HG02852 (cell line): ENCODE results near the gene NDUFV1.

Experiments used
- ATAC-seq: cut with Tn5 transposase; IDR thresholded peaks from one replicate; pipeline ENCODE4 v1.9.1; 2021; ENCODE audit warnings: mild to moderate bottlenecking, moderate library complexity; ENCODE audit not compliant: unreplicated experiment

NDUFV1 gene

DNA sequence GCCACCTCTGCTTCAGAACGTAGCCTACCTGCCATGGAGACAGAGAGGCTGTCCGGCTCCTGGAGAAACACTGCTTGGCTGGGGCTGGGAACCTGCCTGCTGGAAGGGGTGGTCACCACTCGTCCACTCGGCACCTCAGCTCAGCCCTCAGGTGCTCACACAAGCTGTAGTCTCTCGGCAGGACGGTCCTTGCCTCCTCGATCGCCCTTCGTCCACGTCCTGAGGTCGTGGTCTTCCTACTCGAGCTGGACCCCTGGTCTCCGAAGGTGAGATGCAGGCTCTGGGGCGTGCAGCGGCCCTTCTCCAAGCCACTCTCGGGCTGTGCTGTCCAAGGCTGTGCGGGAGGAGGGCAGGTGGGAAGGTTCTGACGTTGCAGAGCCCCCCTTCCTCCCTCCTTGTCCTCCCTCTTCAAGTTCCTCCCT lies 32.7 kb downstream of the NDUFV1 start, which contains the start of gene TBX10:
TBX10 (minus strand) TSS at position 326 of the 422 bp plus-strand sequence; CDS start at position 35, 291 bp downstream.
- ATAC-seq = no peak

DNA sequence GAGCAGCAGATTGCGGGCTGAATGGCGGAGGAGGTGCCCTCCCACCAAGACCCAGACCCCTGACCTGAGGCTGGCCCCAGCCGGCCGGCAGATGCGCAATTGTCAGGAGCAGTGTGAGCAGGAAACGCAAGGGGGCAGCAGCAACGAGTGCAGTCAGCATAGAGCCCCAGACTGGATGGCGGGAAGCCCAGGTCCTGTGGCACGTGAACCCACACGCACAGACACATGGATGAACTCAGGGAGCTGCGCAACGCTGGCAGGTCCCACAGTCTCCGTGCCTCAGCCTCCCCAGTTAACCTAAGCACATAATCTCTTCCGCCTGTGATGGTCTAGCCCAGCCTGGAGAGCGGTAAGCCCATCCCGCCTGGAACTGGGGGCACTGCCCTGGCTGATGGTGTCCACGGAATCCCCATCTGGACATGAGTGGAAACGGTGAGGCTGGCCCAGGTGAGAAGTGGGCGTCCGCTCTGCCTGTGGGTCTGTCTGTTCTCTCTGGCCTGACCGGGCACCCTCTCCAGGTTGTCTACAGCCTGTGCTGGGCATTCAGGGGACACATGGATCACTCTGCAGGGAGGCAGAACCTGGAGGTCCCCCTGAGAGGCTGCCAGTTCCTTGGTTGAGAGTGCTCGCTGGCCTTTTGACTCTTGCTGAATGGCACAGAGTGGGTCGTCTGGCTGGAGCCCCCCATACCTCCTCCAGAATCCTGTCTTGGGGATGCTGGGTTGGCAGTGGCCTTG lies 33.5 kb downstream of the NDUFV1 start:
- no peak for ATAC-seq

DNA sequence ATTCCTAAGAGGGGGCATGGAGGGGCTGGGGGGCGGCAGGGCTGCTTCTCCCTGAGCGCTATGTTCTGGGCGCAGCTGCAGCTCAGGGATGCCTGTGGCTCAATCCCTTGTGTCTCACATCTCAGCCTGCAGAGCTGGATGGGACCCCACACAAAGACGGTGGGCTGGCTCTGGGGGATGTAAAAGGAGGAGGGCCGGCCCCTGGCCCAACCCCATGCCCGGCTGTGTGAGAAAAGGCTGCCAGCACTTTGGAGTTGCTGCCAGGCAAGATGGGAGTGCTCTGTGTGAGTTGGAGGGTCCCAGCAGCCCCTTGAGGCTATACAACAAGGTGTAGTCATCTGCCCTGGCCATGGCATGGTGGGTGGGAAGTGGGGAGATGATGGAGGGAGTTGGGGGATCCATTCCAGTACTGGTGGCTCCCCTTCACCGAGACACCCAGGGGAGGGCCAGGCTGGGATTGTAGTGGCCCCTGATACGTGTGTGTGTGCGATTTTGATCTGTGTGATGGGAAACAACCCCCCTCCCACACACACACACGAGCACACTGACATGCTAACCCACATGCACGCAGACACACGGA lies 34.1 kb downstream of the NDUFV1 start:
- ATAC-seq = no peak

DNA sequence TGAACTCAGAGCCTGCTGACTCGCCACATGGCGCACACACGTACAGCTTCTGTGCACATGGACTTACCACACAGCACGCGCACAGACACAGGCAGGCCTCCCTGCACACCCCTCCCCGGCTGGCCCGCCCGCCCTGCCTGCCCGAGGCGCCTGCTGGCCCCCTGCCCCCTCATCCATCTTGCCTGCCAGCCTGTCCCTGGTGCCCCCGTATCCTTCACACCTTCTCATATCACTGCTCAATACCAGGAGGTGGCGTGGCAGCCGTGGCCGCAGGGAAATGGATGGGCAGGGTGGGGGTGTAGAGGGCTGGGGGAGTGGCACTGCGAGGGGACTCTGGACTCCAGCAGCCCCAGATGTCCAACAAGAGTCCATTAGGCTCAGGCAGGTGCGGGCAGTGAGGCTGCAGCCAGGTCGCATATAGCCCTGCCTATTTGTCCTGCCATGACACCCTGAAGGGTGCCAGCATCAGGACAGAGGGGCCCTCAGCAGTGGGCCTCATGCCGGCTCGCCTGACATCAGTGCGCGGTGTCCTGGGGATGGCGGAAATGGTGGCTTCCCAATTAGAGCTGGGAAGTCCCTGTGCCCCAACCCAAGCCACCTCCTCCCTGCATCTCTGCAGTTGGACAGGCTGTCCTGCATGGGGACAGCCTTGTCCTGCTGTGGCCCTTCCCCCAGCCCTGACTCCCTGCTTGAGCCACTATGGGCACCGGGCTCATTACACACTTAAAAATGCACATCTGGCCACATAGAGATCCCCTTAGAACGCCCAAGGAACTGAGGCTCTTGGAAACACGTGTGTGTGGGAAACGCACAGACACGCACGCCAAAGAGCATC lies 34.8 kb downstream of the NDUFV1 start:
- ATAC-seq = no peak

DNA sequence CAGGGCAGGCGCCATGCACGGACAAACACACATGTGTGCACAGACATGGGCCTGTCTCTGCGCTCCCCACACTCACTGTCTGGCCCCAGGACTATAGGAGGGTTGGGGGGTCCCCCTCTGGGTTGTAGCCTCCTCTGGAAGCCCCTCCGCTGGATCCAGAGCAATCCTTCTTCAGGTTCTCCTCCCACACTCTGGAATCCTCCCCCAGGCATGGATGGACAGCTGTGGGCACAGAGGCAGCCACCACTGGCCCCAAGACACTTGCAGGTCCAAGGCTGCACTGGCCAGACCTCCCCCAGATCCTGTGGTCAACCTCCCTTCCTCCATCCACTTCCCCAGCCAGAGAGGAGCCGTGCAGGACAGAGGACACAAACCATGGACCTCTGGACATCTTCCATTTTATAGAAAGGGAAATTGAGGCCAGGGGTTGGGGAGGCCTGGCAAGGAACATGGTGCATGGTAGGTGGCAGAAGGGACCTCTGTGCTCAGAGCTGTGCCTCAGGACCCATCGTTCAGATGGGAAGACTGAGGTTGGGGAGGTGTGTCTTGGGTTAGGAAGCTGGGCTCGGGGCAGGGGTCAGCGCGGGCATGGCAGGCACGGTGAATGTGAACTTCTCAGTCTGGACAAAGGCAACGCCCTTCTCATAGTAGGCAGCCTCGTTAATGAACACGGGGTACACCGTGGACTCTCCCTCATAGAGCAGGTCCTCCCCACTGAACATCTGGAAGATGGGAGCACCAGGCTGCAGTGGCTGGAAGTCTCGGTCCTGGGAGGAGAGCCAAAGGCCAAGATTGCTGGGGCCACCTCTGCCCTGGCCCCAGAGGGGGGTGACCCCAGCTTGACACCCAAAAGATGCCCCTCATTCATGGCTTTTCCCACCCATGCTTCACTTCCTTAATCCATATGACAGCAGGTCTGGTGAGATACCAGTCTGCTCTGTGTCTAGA lies 35.7 kb downstream of the NDUFV1 start:
- no peak for ATAC-seq

DNA sequence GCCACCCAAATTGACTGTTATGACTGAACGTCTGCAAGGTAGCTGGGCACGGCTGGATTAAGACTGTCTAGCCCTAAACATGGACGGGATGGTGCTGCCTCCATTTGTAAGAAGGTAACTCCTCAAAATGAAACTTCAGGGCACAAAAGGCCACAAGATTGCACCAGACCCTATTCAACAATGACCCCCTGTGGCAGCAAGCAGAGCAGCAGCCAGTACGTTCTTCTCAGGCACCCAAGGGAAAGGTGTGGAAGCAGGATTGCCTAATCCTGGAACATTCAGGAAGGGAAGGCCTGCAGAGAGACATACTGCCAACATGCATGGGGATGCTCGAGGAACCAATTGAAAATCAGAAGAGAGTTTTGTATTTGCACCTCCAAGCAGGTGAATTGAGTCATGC lies 37.3 kb downstream of the NDUFV1 start:
- no peak for ATAC-seq

DNA sequence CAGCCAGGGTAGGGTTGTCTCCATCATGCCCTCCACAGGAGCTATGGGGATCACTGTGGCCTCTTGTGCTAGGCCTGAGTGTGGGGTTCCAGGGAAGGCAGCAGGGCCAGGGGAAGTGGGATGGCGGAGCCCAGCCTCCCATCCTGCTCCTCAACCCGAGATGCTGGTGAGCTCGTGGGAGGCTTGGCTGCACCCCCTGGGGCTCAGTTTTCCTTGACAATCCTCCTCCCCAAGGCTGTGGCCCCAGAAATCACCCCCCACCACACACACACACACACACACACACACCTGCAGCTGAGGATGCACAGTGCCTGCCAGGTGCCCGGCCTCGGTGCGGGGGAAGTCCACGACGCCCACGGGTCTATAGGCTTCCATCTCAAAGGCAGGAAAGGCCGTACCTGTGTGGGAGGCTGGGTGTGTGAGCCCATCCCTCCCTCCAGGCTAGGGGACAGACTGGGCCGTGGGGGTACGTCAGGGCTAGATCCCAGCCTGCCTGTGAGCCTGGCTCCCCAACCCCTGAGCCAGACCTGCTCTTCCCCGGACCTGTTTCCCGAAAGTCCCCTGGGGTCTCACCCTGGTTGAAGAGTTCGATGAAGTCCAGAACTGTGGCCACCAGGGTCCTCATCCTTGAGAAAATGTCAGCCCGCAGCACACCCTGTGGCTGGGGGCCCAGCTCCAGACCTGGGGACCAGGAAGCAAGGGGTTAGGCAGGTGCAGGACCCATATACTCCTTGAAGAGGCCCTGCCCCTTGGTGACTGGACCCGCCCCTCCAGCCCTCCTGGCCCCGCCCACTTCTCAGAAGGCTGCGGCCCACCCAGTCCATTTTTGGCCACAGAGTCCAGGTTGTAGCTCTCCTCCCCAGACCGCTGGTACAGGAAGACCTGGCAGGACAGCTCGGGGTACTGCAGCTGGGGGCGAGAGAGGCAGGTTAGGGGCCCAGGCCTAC lies 38.0 kb downstream of the NDUFV1 start:
- ATAC-seq = no peak

DNA sequence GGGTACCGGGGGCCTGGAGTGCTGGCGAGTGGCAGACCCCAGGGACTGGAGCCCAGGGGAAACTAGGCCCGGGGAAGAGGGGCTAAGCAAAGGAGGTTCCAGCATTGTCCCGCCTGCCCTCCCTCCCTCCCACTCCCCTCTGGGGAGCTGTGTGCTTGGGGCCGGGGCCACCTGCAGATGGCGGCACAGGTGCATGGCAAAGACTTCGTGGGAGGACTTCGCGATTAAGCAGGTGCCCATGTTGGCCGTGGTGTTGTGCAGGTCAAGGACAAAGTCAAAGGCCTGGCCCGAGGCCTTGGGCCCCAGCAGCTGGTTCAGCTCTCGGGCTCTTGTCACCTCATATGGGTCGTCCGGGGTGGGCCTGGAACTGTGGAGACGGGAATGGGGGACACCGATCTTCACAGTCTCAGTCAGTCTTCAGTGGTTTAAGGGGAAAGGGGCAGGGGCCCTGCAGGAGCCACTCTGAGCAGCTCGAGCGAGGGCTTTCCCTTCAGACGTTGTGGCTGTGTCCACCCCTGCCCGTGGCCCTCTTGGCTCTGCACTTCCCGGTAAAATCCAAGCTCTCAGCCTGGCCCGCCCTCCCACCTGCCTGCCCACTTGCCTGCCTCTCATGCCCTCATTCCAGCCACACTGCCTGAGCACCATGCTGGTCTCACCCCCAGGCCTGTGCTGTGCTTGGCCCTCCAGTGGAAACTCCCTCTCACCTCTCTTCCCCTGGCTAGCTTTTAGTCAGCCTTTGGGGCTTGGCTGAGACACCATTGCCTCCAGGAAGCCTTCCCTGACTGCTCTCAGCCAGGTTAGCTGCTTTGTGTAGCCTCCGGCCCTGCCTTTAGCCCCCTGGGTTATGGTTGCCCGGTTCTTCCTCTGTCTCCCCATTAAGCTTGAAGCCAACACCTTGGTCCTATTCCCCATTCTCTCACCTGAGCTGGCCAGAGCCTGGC lies 39.1 kb downstream of the NDUFV1 start:
- no peak for ATAC-seq

DNA sequence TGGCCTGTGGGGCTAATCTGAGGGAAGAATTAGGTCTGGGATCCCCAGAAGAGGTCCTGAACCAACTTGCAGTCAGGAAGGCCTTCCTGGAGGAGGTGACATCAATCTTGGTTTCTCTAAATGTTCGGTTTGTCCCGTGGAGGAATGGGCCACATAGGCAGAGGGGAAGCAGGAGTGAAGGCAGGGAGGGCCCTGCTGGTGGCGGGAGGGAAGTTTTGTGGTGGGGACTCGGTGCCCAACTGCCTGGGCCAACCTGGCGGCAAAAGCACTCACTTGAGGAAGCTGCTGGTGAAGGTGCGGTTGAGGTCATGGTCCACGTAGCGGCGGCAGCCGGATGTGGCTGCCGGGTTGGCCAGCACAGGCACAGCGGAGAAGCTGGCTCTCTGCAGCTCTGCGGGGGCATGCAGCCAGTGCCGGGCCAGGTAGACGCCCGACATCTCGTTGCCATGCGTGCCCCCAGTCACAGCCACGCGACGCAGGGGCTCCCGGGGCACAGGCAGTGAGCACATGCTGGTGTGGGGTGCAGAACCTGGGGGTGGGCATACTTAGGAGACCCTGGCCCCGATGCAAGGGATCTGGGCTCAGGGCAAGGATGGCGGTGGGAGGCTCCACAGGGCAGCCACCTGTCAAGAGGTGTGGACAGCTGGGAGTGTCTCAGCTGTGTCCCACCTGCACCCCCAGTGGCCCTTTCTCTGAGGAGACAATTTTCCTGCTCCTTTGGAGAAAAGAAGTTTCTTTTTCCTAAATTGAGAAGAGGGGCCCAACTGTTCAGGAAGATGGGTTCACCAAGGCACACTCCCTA lies 40.0 kb downstream of the NDUFV1 start:
- no peak for ATAC-seq

DNA sequence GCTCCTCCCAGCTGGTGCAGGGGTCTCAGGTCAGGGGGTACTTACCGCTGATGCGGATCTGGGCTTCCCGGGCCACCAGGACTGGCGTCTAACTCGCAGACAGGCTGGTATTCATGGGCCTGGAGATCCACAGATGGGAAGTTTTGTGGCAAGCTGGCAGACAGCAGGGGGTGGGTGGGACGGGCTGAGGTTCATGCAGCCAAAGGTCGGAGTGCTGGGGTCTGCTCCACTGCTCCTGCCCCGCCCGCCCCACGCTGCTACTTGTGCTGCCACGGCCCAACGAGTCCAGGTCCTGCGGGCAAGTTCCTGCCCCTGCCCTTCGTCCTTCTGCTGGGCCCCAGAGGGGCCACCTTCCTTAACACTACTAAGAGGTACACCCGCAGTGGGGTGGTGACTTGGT lies 40.7 kb downstream of the NDUFV1 start:
- ATAC-seq = no peak

DNA sequence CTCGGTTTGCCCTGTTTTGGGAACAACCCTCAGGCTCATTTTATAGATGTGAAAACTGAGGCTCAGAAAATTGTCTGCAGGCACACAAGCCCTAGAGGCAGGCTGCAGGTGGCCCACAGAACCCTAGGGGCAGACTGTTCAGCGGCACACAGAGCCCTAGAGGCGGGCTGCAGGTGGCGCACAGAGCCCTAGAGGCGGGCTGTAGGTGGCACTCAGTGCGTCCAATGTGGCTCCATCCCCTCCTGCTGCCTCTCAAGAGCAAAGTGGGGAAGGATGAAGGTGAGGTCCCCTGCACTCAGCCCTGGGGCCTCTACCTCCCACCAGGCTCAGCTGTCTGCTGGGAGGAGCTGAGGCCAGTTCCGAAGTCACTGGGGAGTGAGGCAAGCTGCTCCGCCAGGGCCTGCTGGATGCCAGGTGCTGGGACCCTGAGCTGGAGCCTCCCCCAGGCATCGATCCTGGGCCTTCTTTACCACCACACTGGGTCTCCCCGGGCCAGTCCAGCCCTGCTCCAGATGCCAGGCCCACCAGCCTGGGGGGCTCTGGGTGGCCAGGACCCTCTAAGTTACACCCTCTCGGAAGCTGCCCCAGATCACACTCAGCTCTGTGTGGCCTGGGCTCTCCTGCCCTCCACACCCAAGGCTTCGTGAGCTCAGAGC lies 41.5 kb downstream of the NDUFV1 start:
- ATAC-seq = no peak

DNA sequence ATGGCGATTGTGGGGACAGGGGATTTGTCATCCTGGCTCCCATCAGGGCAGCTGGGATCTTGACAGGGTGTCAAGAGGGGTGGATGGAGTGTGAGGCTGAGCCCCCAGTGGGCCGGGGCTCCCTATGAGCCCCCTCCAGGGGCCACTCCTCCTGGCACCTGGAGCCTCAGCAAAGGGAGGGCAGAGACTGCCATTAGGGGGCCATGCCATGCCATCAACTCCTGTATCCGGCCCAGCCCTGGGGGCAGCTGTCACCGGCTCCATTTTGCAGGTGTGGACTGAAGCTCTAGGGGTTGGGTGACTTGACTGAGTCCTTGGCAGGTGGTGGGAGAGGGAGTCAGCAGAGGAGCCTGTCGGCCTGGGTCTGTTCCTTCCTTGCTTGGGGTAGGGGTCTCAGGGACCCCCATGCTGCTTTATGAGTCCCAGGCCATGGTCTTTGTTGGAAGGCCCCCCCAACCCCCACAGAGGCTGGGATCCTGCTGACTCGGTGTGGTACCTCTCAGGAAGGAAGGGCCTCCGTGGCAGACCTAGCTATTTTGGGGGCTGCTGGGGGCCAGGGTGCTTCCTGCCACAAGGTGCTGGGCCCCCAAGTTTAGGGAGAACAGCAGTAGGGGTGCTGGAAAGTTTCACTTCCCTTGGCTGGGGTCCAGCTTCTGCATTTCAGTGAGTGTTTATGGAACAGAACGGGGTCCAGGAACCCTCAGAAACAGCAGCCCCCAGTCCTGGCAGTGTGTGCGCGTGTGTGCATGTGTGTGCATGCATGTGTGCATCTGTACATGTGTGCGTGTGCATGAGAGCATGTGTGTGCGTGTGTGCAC lies 42.3 kb downstream of the NDUFV1 start:
- no peak for ATAC-seq

DNA sequence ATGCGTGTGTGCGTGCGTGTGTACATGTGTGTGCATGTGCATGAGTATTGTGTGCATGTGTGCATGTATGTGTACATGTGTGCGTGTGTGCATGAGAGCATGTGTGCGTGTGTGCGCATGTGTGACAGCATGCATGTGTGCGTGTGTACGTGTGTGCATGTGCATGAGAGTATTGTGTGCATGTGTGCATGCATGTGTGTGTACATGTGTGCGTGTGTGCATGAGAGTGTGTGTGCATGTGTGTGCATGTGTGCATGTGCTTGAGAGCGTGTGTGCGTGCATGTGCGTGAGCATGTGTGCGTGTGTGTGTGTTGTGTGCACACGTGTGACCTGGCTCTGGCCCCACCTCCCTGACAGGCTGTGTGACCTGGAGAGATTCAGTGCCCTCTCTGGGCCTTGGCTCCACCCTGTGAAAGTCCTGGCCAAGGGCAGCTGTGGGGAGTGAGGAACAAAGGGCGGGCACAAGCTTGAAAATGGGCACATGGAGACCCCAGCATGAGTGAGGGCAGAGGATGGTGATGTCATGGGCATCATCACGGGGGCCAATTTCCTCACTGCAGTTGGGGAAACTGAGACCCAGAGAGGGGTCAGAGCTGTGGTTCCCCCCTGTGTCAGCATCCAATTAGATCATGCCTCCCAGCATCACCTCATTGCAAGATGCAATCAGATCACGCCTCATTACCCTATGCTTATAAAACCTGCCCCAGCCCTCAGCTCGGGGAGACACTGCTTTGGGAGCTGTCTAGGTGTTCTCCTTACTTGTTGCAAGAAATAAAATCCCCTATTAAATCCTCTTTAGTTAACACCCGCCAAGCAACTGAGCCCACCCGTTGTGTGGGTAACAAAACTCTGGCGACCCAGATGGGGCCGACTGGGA lies 43.1 kb downstream of the NDUFV1 start:
- ATAC-seq = no peak

DNA sequence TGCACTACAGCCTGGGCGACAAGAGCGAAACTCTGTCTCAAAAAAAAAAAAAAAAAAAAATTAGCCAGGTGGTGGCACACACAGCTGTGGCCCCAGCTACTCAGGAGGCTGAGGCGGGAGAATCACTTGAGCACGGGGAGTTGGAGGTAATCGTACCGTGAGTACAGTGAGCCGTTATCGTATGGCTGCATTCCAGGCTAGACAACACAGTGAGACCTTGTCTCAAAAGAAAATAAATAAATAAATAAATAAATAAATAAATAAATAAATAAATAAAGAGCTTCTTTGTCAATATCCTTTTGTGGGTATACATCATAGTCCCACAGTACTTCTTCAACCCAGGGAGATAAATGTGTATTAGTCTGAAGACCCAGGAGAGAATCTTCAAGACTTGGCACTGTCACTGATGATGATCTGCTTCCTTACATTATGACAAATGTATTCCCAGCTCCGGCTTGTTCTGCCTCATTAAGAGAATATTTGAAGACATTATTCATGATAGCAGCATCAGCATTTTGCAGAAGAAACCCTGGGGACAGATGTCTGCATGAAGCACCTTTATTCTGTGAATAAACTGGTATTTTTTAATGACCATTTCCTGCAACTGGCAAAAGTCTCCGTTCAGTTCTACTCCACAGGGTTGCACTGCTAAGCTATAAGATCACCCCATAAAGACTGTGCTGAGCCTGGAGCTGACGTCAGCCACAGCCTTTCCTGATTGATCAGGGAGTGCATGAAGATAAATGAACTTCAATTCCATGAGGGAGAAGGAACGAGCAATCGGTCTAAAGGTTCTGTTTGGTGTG lies 45.4 kb downstream of the NDUFV1 start:
- no peak for ATAC-seq
